DMS114 treated with DMSO at 0.1 percent for 48 hours (cell line): ENCODE data around the gene SNX5.

Source experiments
- DNase-seq: peaks from one replicate; lab custom pipeline; 2025; ENCODE audit not compliant: unreplicated experiment; lab: John Stamatoyannopoulos, UW

The SNX5 gene

GRCh38 chr20:17968366-17969277, at the start of gene SNX5, which contains the start of gene MGME1:
TSS of gene SNX5 (minus strand) at chr20:17968794. CDS start at chr20:17968425, 369 bp downstream.
TSS of gene MGME1 (plus strand) at chr20:17969018. CDS start at chr20:17969860, 842 bp downstream.
- peak; percentile 93 for DNase-seq

DNA sequence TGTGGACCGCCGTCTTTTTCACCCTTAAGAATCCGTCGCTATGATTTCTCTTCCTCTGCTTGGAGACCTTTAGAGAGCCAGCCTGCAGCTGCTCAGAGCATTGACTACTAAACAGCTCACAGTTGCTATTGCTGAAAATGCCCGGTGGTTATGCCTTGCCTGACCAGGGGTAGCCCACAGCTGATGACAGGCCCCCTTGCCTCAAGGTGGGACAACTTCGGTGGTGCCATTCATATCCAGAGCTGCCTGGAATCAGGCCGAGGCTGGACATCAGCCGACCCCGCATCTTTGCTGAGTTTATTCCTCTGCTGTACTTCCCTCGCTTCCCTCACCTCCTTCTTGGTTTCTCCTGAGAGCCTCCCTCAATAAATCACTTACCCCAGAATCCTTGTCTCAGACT, 49.5 kb upstream of the SNX5 start:
- no peak for DNase-seq

DNA sequence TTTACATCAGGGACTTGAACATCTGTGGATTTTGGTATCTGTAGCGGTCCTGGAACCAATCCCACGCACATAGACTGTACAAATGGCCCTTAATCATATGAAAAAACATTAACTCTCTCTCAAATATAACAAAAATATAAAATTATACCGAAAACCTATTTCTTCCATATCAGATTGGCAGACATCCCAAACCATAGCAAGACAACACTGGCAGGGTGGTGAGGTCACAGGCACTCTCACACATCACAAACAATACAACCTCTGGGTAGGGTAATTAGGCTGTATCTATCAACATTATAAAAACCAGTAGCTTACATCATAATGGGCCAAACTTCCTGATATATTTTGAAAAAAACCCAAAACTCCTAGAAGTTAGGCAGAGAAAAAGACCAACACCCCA, 48.2 kb upstream of the SNX5 start:
- no peak for DNase-seq

- DNase-seq: no peak
These were observed 45.8 kb upstream of the SNX5 start for GRCh38 chr20:18014411-18014810.

- no peak for DNase-seq
These were observed 44.3 kb upstream of the SNX5 start for GRCh38 chr20:18012901-18013300.

DNA sequence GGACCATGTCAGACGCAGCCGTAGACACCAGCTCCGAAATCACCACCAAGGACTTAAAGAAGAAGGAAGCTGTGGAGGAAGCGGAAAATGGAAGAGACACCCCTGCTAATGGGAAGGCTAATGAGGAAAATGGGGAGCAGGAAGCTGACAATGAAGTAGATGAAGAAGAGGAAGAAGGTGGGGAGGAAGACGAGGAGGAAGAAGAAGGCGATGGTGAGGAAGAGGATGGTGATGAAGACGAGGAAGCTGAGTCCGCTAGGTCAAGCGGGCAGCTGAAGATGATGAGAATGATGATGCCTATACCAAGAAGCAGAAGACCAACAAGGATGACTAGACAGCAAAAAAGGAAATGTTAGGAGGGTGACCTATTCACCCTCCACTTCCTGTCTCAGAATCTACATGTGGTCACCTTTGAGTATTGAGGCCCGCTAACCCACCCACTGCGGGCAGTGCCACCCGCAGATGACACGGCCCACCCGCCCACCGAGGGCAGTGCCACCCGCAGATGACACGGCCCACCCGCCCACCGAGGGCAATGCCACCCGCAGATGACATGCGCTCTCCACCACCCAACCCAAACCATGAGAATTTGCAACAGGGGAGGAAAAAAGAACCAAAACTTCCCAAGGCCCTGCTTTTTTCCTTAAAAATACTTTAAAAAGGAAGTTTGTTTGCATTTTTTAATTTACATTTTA, 43.5 kb upstream of the SNX5 start:
- DNase-seq: no peak

GRCh38 chr20:18011482-18011881, 42.9 kb upstream of the SNX5 start:
- DNase-seq: no peak

DNA sequence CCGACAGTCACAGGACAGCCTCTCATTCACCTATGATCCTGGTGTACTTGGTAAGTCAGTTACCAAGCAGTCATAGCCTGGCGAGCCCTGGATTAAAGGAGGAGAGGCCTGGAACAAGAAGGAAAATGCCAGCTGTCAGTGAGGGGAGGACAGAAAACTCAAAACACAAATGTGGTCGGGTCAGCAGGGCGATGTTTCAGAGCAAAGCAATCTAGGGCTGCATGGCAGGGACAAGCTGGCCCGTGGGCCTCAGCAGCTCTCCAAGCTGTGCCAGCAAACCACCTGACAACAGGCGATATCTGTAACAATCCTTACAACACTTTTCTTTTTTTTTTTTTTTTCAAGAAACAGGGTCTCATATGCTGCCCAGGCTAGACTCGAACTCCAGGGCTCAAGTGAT, 40.5 kb upstream of the SNX5 start:
- DNase-seq: no peak

- DNase-seq: no peak
These were observed 39.1 kb upstream of the SNX5 start for GRCh38 chr20:18007534-18008292.

GRCh38 chr20:18006684-18007083, 38.1 kb upstream of the SNX5 start:
- no peak for DNase-seq

DNA sequence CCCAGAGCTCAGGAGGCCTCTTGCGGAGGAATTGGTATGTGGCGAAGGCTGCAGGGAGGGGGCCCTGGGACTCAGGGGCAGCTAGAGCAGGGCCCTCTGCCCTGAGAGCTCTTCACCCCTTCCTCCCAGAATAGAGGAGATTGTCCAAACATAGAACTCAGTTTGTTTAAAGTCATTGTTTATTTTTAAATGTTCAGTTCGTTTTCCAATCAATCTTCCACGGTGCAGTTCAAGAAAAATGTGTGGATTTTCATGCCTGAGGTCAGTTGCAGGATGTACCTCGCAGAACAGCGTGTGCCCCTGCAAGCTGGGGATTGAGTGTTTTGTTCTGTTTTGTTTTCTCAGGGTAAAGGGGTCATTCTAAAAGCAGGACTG, 37.4 kb upstream of the SNX5 start:
- DNase-seq: no peak

- no peak for DNase-seq
These were observed 36.8 kb upstream of the SNX5 start for GRCh38 chr20:18005170-18005989.

DNA sequence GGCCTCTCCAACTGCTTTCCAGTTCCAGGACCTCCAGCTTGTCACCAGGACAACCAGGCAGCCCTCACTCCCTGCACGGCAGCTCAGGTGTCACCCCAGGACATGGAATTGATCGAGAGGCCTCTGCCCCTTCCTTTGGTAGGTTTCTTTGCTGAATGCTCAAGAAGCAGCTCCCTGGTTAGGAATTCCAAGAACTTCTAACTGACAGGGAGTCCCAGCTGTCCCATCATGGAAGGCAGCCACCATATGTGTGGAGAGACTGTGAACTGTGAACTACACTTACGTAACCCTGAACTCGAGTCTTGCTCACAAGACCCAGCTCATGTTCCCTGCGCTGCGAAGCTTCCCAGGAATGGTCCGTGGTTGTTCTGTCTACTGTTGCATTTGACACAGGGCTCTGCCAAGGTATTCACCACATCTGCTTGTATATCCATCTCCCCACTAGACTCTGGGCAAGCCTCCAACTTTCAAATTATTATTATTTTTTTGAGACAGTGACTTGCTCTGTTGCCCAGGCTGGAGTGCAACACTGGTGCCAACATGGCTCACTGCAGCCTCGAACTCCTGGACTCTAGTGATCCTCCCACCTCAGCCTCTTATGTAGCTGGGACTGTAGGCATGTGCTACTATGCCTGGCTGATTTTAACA, 35.9 kb upstream of the SNX5 start:
- no peak for DNase-seq

GRCh38 chr20:18003897-18004296, 35.3 kb upstream of the SNX5 start:
- DNase-seq: no peak

GRCh38 chr20:18001131-18001921, 32.7 kb upstream of the SNX5 start:
- no peak for DNase-seq

GRCh38 chr20:17999566-17999965, 31.0 kb upstream of the SNX5 start:
- no peak for DNase-seq

DNA sequence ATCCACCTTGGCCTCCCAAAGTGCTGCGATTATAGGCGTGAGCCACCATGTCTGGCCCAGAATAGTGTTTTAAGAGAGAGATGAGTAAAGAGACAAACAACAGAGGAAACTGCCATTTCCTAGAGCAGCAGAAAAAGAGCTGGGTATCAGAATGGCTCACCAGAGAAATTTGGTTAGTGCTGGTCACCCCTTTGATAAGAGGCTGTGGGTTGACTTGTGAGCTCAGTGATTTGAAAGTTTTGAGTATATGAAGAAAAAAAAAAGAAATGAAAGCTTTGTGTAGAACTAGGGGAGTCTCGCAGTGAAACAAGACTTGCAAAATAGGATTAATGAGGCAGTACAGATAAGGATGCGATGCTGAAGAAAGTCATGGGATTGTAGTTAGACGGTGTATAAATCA, 29.9 kb upstream of the SNX5 start:
- DNase-seq: no peak

DNA sequence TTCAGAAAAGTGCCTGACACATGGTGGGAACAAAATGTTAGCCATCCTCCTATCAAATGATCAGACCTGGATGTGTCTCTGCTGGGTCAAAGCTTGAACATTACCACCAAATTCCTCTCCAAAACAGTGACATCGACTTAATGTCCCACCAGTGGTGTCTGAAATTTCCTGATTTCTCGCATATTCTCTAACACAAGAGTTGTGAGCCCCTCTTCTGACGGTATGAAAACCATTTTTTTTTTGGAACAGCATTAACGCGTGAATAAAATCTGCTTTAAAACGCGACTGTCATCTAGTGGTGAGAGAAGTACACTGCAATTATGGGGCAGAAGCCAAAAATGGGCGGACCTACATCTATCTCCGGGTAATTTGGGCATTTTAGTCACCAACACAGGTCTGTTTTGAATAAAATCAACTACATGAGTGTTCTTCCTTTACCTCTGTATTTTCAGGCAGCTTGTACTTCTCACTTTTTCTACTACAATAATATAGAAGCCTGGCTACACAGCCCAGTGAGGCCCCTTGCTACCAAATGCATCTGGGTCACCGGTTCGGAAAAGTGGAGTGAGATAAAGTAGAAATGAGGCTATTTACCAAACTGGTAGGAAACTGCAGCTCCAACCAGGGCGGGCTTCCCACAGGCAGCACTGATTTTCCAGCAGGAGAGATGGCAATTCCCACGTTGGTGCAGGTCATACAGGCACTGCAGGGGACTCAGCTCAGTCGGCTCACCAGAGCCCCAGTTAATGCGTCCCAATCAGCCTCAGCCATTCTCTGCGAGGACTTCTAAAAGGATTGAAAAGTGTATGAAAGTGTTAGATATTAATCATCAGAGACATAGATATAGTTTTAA, 27.6 kb upstream of the SNX5 start:
- DNase-seq: peak; percentile 61
